Upper lobe of left lung (tissue), 6 donors: Measurements from ENCODE around the gene THOC1. TPM values are rescaled to one million over a fixed set of nuclear protein-coding genes. Genes with fewer than 3 reads are reported as not detected.

Experiments
- ATAC-seq, 2 donors: fragments of 200-7000 bp; cut with Tn5 transposase; one replicate each; pipeline ENCODE4 v1.9.1; 2022; ENCODE audit warnings: mild to moderate bottlenecking in 2 of 2, moderate library complexity in 2 of 2; ENCODE audit not compliant: low FRiP score in 2 of 2
- DNase-seq, 2 donors: peaks; one replicate each; pipeline ENCODE4 v3.0.0-alpha.2; 2019 to 2020
- H3K27ac ChIP-seq, 4 donors: fragments of 200-600 bp; sonication (generic); one replicate each; pipeline ENCODE4 v1.5.1; 2016 to 2019
- H3K27me3 ChIP-seq, 4 donors: fragments of 200-600 bp; sonication (generic); one replicate each; pipeline ENCODE4 v1.5.1; 2017 to 2019
- H3K36me3 ChIP-seq, 4 donors: fragments of 200-600 bp; sonication (generic); one replicate each; pipeline ENCODE4 v1.5.1; 2016 to 2019
- H3K4me1 ChIP-seq, 4 donors: fragments of 200-600 bp; sonication (generic); one replicate each; pipeline ENCODE4 v1.5.1; 2018 to 2019
- H3K4me3 ChIP-seq, 4 donors: fragments of 200-600 bp; sonication (generic); one replicate each; pipeline ENCODE4 v1.5.1; 2017 to 2019; ENCODE audit warnings: mild to moderate bottlenecking in 2 of 4, moderate library complexity in 1 of 4
- H3K9me3 ChIP-seq, 4 donors: fragments of 200-600 bp; sonication (generic); one replicate each; pipeline ENCODE4 v1.5.1; 2018 to 2019
- EP300 ChIP-seq, 4 donors: sonication (generic); formaldehyde crosslinking; IDR thresholded peaks; one replicate each; pipeline ENCODE4 v1.5.1; 2017; ENCODE audit warnings: antibody characterized with exemption in 4 of 4, control low read depth in 2 of 4
- POLR2A ChIP-seq, 4 donors: fragments of 450-650 bp; IDR thresholded peaks; one replicate each; pipeline ENCODE4 v1.5.1; 2016 to 2017; ENCODE audit warnings: antibody characterized with exemption in 4 of 4, mild to moderate bottlenecking in 2 of 4
- POLR2AphosphoS5 ChIP-seq, 2 donors: sonication (generic); formaldehyde crosslinking; IDR thresholded peaks; one replicate each; pipeline ENCODE4 v1.5.1; 2017; ENCODE audit warnings: antibody characterized with exemption in 2 of 2
- WGBS, 2 donors: methylation state at CpG; one replicate each; pipeline ENCODE4 v1.1.5; 2017 to 2018; 5-methylcytosine and 5-hydroxymethylcytosine counted together
- total RNA-seq, 6 donors: library from RNA; depleted of rRNA in 4 of 6; stranded (reverse); fragments of >200 nt in 4 of 6; gene quantifications; one replicate each; pipeline versions ENCODE4 v1.1.0 to v1.2.1, GENCODE V29; 2016 to 2021
- TF ChIP-seq, protein P1 (sequence below), 6 experiments: fragments of 450-650 bp in 4 of 6; fragments of 200-600 bp in 2 of 6; sonication (generic) in 2 of 6; IDR thresholded peaks; one replicate each; pipeline ENCODE4 v1.5.1; 2016 to 2019; ENCODE audit warnings: antibody characterized with exemption in 6 of 6
- donor health status: DM: no; HTN: no; CAD: no; lungs with moderate emphysema.
- donor health status: DM: no; HTN: yes; CAD: no; lungs with severe emphysema.

The THOC1 gene
- total RNA-seq, 6 donors from 2014 or later, result 21.2 to 93.2 (median 30.4) TPM

DNA sequence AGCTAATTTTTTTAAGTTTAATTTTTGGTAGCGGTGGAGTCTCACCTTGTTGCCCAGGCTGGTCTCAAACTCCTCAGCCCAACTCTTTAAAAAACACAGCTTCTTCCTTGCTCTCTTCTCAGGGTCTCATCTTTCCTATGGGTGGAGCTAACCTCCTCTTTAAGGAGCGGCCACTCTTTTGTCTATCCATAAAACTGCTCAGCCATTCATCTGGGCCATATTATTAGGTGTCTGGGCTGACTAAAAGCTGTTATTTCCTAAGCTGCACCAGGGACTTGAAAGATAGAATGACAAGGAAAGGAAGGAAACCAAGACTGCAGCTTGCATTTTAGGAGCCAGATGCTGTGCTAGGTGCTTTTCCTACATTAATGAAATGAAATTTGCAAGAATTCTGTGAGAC is 35.8 kb upstream of the THOC1 start:
- H3K9me3 ChIP-seq, result no peaks in the 10 kb centered on the region
- no peak for DNase-seq
- no peaks in the 10 kb centered on the region for H3K4me1 ChIP-seq
- H3K27ac ChIP-seq, result no peak overlapping the region
- no peak overlapping the region for H3K4me3 ChIP-seq
- no peak for ATAC-seq
- H3K27me3 ChIP-seq, result no peaks in the 10 kb centered on the region
- WGBS, 2 donors, result 85 to 94% methylated on average over 2 of the region's 2 CpGs
- no peaks in the 10 kb centered on the region for H3K36me3 ChIP-seq
- TF ChIP-seq, protein P1, sequence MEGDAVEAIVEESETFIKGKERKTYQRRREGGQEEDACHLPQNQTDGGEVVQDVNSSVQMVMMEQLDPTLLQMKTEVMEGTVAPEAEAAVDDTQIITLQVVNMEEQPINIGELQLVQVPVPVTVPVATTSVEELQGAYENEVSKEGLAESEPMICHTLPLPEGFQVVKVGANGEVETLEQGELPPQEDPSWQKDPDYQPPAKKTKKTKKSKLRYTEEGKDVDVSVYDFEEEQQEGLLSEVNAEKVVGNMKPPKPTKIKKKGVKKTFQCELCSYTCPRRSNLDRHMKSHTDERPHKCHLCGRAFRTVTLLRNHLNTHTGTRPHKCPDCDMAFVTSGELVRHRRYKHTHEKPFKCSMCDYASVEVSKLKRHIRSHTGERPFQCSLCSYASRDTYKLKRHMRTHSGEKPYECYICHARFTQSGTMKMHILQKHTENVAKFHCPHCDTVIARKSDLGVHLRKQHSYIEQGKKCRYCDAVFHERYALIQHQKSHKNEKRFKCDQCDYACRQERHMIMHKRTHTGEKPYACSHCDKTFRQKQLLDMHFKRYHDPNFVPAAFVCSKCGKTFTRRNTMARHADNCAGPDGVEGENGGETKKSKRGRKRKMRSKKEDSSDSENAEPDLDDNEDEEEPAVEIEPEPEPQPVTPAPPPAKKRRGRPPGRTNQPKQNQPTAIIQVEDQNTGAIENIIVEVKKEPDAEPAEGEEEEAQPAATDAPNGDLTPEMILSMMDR (IDR thresholded peaks at IDR 0.05), result no peak
- no peak for TF ChIP-seq POLR2AphosphoS5 (IDR thresholded peaks at IDR 0.05)

DNA sequence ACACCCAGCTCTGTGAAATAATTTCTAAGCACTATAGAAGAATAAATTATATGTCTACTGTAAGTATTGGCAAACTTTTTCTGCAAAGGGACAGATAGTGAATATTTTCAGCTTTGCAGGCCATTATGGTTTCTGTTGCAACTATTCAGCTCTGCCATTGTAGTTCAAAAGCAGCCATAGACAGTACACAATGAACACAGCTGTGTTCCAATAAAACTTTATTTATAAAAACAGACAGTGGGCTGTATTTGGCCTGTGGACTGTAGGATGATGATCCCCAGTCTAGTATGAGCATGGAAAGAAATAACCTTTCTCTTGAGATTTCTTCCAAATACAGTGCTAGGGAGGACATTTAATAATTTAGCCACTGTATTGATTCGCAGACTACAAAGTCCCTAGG is 35.2 kb upstream of the THOC1 start:
- H3K27me3 ChIP-seq, result no peaks in the 10 kb centered on the region
- no peak overlapping the region for H3K27ac ChIP-seq
- H3K9me3 ChIP-seq, result no peaks in the 10 kb centered on the region
- 0 to 96% methylated on average over 1 of the region's 1 CpG for WGBS, 2 donors
- no peak for DNase-seq
- H3K36me3 ChIP-seq, result no peaks in the 10 kb centered on the region
- ATAC-seq, result no peak
- no peak overlapping the region for H3K4me3 ChIP-seq
- TF ChIP-seq POLR2AphosphoS5 (IDR thresholded peaks at IDR 0.05) (no peak), POLR2A (IDR thresholded peaks at IDR 0.05) (no peak), EP300 (IDR thresholded peaks at IDR 0.05) (no peak)
- TF ChIP-seq, protein P1 (IDR thresholded peaks at IDR 0.05), result no peak
- no peaks in the 10 kb centered on the region for H3K4me1 ChIP-seq

- no peaks in the 10 kb centered on the region for H3K36me3 ChIP-seq
- DNase-seq (no peak), ATAC-seq (no peak)
- H3K27me3 ChIP-seq, result no peaks in the 10 kb centered on the region
- no peak overlapping the region for H3K4me3 ChIP-seq
- TF ChIP-seq, protein P1 (IDR thresholded peaks at IDR 0.05), result no peak
- no peak for TF ChIP-seq POLR2AphosphoS5 (IDR thresholded peaks at IDR 0.05)
- no peak for TF ChIP-seq EP300 (IDR thresholded peaks at IDR 0.05)
- no peak for TF ChIP-seq POLR2A (IDR thresholded peaks at IDR 0.05)
- 73 to 75% methylated on average over 7 of the region's 7 CpGs for WGBS, 2 donors
- H3K4me1 ChIP-seq, result no peaks in the 10 kb centered on the region
- no peak overlapping the region for H3K27ac ChIP-seq
- no peaks in the 10 kb centered on the region for H3K9me3 ChIP-seq
Observed at GRCh38 chr18:302097-302496, 34.2 kb upstream of the THOC1 start.

- 76 to 86% methylated on average over 2 of the region's 2 CpGs for WGBS, 2 donors
- no peaks in the 10 kb centered on the region for H3K27me3 ChIP-seq
Observed at GRCh38 chr18:297936-298335, 30.1 kb upstream of the THOC1 start.

More at GRCh38 chr18:297936-298335, 30.1 kb upstream of the THOC1 start:
- Histone ChIP-seq H3K4me1 (no peaks in the 10 kb centered on the region), H3K36me3 (no peaks in the 10 kb centered on the region), H3K27ac (no peak overlapping the region), H3K4me3 (no peak overlapping the region), H3K9me3 (no peaks in the 10 kb centered on the region)
- ATAC-seq (no peak), DNase-seq (no peak)
- TF ChIP-seq EP300 (IDR thresholded peaks at IDR 0.05), result no peak
- TF ChIP-seq POLR2AphosphoS5 (IDR thresholded peaks at IDR 0.05), result no peak
- TF ChIP-seq, protein P1 (IDR thresholded peaks at IDR 0.05), result no peak
- no peak for TF ChIP-seq POLR2A (IDR thresholded peaks at IDR 0.05)
